ENCODE results near the gene TEX53. TPM values are rescaled to one million over a fixed set of nuclear protein-coding genes. Genes with fewer than 3 reads are reported as not detected.

TEX53 gene
- total RNA-seq, 1 donor from 2014 or later: not detected

DNA sequence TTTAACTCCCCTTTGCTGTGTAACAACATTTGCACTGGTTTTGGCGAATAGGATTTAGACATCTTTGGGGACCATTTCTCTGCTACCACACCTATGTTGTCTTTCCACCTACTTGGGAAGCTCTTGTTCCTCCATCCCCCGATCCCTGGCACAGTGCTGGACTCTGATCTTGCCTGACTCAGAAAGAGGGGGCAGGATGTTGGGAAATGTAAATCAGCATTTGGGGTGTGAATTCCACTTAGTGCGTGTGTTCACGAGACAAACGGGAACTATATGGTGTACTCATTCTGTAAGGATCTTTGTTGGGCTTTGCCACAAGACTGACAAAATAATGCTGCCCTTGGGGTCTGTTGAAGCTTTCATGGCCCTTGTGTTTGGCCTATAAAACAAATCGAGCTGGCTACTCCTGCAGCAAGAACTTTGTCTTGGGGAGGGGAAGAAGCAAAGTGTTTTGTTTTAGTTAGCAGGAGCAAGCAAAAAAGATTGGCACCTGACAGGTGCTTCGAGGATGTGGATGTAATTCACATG, 28.0 kb downstream of the TEX53 start:
- no peak overlapping the region for H3K27ac Mint-ChIP-seq
- H3K36me3 Mint-ChIP-seq (ENCODE audit: insufficient read depth): peaks cover 1% of the 10 kb centered on the region
- H3K27me3 Mint-ChIP-seq: no peaks in the 10 kb centered on the region
- H3K4me1 Mint-ChIP-seq (ENCODE audit: low read depth): no peaks in the 10 kb centered on the region
- no peaks in the 10 kb centered on the region for H3K9me3 Mint-ChIP-seq (ENCODE audit: low read depth)
- H3K4me3 Mint-ChIP-seq (ENCODE audit: low read depth): no peak overlapping the region
- no peak for DNase-seq (ENCODE audit: low spot score, unreplicated experiment)
- TF ChIP-seq, protein P1, sequence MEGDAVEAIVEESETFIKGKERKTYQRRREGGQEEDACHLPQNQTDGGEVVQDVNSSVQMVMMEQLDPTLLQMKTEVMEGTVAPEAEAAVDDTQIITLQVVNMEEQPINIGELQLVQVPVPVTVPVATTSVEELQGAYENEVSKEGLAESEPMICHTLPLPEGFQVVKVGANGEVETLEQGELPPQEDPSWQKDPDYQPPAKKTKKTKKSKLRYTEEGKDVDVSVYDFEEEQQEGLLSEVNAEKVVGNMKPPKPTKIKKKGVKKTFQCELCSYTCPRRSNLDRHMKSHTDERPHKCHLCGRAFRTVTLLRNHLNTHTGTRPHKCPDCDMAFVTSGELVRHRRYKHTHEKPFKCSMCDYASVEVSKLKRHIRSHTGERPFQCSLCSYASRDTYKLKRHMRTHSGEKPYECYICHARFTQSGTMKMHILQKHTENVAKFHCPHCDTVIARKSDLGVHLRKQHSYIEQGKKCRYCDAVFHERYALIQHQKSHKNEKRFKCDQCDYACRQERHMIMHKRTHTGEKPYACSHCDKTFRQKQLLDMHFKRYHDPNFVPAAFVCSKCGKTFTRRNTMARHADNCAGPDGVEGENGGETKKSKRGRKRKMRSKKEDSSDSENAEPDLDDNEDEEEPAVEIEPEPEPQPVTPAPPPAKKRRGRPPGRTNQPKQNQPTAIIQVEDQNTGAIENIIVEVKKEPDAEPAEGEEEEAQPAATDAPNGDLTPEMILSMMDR (IDR thresholded peaks at IDR 0.05; ENCODE audit: unreplicated experiment): no peak

GRCh38 chr9:114627553-114627952, 30.1 kb downstream of the TEX53 start:
- Mint-ChIP-seq H3K27ac (no peak overlapping the region), H3K9me3 (ENCODE audit: low read depth) (no peaks in the 10 kb centered on the region), H3K4me3 (ENCODE audit: low read depth) (no peak overlapping the region), H3K27me3 (no peaks in the 10 kb centered on the region), H3K36me3 (ENCODE audit: insufficient read depth) (no peaks in the 10 kb centered on the region), H3K4me1 (ENCODE audit: low read depth) (no peaks in the 10 kb centered on the region)
- TF ChIP-seq, protein P1 (IDR thresholded peaks at IDR 0.05; ENCODE audit: unreplicated experiment): no peak
- DNase-seq (ENCODE audit: low spot score, unreplicated experiment): no peak

DNA sequence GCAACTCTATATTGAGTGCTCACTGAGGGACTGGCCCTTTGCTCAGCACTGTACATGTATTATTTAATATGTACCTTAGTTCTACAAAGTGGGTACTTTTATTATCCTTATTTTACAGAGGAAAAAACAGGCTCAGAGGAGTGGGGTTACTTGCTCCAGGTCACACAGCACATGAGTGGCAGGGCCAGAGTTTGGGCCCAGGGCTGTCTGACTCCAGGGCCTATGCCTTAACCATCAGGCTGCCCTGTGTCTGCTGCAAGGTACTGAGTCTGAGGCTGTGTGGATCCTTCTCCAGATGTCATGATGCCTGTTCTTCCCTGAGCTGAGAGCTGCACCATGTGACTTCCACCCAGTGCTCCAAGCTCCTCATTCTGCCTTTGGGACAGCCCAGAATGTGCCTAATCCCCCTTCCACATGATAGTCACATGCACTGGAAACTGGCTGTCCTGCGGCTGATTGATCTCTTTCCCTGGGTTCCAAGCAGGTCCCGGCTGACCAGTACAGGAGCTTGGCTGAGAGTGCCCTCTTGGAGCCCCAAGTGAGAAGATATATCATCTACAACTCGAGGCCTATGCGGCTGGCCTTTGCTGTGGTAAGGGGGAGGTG, 31.1 kb downstream of the TEX53 start:
- Mint-ChIP-seq H3K4me1 (ENCODE audit: low read depth) (no peaks in the 10 kb centered on the region), H3K27me3 (no peaks in the 10 kb centered on the region), H3K4me3 (ENCODE audit: low read depth) (no peak overlapping the region), H3K27ac (no peak overlapping the region), H3K9me3 (ENCODE audit: low read depth) (no peaks in the 10 kb centered on the region), H3K36me3 (ENCODE audit: insufficient read depth) (peaks cover 1% of the 10 kb centered on the region)
- TF ChIP-seq, protein P1 (IDR thresholded peaks at IDR 0.05; ENCODE audit: unreplicated experiment): no peak
- DNase-seq (ENCODE audit: low spot score, unreplicated experiment): no peak

DNA sequence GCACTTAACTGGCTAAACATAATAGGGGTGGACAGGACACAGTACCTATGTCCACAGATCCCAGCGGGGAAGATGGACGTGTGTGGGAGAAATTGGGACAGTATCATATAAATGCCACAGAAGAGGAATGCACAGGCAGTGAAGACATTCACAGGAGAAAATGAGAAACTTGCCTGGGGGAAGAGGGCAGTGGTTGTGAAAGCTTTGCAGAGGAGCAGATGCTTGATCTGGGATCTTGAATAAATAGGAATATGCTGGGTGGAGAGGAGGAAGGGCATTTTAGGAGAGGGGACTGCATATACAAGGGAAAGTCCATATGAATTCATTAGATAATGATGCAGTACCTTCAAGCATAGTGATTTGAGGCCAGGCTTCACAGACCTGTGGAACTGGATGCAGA, 32.9 kb downstream of the TEX53 start:
- TF ChIP-seq, protein P1 (IDR thresholded peaks at IDR 0.05; ENCODE audit: unreplicated experiment): no peak
- Mint-ChIP-seq H3K4me1 (ENCODE audit: low read depth) (no peaks in the 10 kb centered on the region), H3K36me3 (ENCODE audit: insufficient read depth) (peaks cover 4% of the 10 kb centered on the region), H3K4me3 (ENCODE audit: low read depth) (no peak overlapping the region), H3K9me3 (ENCODE audit: low read depth) (no peaks in the 10 kb centered on the region), H3K27ac (no peak overlapping the region), H3K27me3 (no peaks in the 10 kb centered on the region)
- no peak for DNase-seq (ENCODE audit: low spot score, unreplicated experiment)

DNA sequence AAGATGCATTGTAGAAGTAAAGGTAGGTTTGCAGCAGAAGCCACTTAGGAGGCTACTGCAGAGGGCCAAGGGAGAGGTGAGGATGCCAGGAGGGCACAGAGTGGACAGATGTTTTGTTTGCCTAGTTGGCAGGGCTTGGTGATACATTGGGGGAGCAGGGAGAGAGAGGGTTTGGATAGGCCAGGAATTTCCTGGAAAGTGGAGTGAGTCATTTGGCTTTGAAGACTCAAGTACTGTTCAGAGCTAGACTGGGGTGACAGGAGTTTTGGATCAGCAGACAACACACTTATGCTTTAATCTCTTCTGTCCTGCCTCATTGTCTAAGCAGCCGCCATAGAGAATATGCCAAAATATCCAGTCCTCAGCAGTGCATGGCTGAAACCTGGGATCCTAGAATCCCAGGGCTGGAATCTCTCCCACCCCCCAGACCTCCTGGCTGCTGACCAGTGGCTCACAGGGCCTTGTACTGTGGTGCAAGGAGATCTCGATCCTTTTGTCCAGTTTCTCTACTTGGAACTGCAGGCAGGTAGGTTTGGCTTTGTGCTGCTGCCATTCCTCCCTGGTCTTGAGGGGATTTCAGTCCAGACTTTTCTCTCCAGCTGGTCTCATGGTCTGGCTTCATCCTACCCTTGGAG, 35.5 kb downstream of the TEX53 start:
- Mint-ChIP-seq H3K36me3 (ENCODE audit: insufficient read depth) (peaks cover 4% of the 10 kb centered on the region), H3K4me1 (ENCODE audit: low read depth) (no peaks in the 10 kb centered on the region), H3K4me3 (ENCODE audit: low read depth) (no peak overlapping the region), H3K27ac (no peak overlapping the region), H3K27me3 (no peaks in the 10 kb centered on the region), H3K9me3 (ENCODE audit: low read depth) (no peaks in the 10 kb centered on the region)
- TF ChIP-seq, protein P1 (IDR thresholded peaks at IDR 0.05; ENCODE audit: unreplicated experiment): no peak
- DNase-seq (ENCODE audit: low spot score, unreplicated experiment): no peak

Data from progenitor cell of endocrine pancreas (in vitro differentiated cells).